Measurements from ENCODE around the gene OTULINL.
A peak's percentile ranks its signal among the peaks of the same experiment; 100 is the strongest.

The OTULINL gene

DNA sequence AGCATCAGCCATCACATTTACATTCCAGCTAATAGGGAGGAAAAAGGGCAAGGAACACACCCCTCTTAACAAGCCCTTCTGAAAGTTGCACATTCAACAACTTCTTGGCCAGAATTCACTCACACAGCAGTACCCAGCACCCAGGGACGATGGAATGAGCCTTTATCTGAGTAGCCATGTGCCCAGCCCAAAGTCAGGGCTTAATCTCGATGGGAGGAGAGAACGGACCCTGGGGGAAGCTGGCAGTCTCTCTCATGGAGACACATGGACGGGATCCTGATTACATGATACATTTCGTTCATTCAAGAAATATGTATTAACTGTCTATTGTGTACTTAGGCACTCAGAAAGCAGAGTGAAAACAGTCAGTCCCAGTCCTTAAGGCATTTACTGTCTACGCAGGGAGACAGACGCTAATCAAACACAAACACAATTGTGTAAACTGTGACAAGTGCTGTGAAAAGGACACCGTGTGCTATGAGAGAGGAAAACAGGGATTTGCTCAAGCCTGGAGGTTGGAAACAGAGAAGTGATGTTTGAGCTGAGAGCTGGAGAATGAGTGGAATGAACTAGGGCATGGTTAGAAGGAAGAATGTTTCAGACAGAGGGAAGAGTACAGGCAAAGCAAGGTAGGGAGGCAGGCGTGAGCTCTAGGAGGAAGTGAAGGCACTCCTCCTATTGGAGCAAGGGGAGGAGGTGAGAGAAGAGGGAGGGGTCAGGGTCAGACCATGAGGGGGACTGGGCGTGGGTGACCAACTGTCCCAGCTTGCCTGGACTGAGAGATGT, 7.4 kb downstream of the OTULINL start:
- Histone ChIP-seq H3K27me3 (ENCODE audit: insufficient read depth, low read length) (no peaks in the 10 kb centered on the region), H3K14ac (ENCODE audit: low read length) (no peak overlapping the region), H3K18ac (ENCODE audit: low read length) (no peak overlapping the region), H3K9me3 (ENCODE audit: insufficient read depth, low read depth, low read length) (no peaks in the 10 kb centered on the region), H2AFZ (ENCODE audit: insufficient read depth, low read length, poor library complexity) (no peak overlapping the region), H4K91ac (ENCODE audit: low read depth, low read length) (no peak overlapping the region), H4K12ac (ENCODE audit: low read depth, low read length) (no peak overlapping the region), H3K36me3 (ENCODE audit: control insufficient read depth in 1 of 2, insufficient read depth in 2 of 2, low read length in 2 of 2) (no peaks in the 10 kb centered on the region), H3K79me2 (ENCODE audit: control insufficient read depth, insufficient read depth, low read length, poor library complexity) (no peaks in the 10 kb centered on the region), H3K4me3 (ENCODE audit: low read depth, low read length) (no peak overlapping the region), H2BK5ac (ENCODE audit: low read depth, low read length, poor library complexity) (no peak overlapping the region), H3K4me1 (ENCODE audit: control insufficient read depth in 1 of 2, insufficient read depth in 2 of 2, low read length in 2 of 2) (peaks cover 3 to 8% of the 10 kb centered on the region in 2 experiments), H3K4me2 (ENCODE audit: low read length) (no peak overlapping the region), H2BK12ac (ENCODE audit: low read length) (no peak overlapping the region), H3K23ac (ENCODE audit: low read length) (no peak overlapping the region), H2AK5ac (ENCODE audit: low read length) (no peak overlapping the region), H3K4ac (ENCODE audit: low read depth, low read length) (no peak overlapping the region), H3K79me1 (ENCODE audit: low read length) (no peaks in the 10 kb centered on the region), H3K9ac (ENCODE audit: low read length) (no peak overlapping the region), H2BK120ac (ENCODE audit: insufficient read depth, low read length, poor library complexity) (no peak overlapping the region), H3K27ac (ENCODE audit: low read depth, low read length) (no peak overlapping the region), H4K8ac (ENCODE audit: low read depth, low read length) (no peak overlapping the region)
- peak in 1 of 2 donors; percentile 38 for DNase-seq
- WGBS (ENCODE audit: extremely low coverage, insufficient coverage, insufficient read length), result no CpG with 5 or more reads among the region's 10 CpGs

GRCh38 chr5:14590949-14591348, 9.4 kb downstream of the OTULINL start:
- H4K12ac ChIP-seq (ENCODE audit: low read depth, low read length), result no peak overlapping the region
- no peak overlapping the region for H4K91ac ChIP-seq (ENCODE audit: low read depth, low read length)
- H2BK120ac ChIP-seq (ENCODE audit: insufficient read depth, low read length, poor library complexity), result no peak overlapping the region
- no peak overlapping the region for H2BK5ac ChIP-seq (ENCODE audit: low read depth, low read length, poor library complexity)
- H3K36me3 ChIP-seq (ENCODE audit: control insufficient read depth in 1 of 2, insufficient read depth in 2 of 2, low read length in 2 of 2), result no peaks in the 10 kb centered on the region
- H3K79me2 ChIP-seq (ENCODE audit: control insufficient read depth, insufficient read depth, low read length, poor library complexity), result no peaks in the 10 kb centered on the region
- DNase-seq, result no peak
- no CpG with 5 or more reads among the region's 2 CpGs for WGBS (ENCODE audit: extremely low coverage, insufficient coverage, insufficient read length)
- H2AK5ac ChIP-seq (ENCODE audit: low read length), result no peak overlapping the region
- H3K4me3 ChIP-seq (ENCODE audit: low read depth, low read length), result no peak overlapping the region
- no peak overlapping the region for H3K23ac ChIP-seq (ENCODE audit: low read length)
- no peak overlapping the region for H4K8ac ChIP-seq (ENCODE audit: low read depth, low read length)
- no peak overlapping the region for H2AFZ ChIP-seq (ENCODE audit: insufficient read depth, low read length, poor library complexity)
- H3K79me1 ChIP-seq (ENCODE audit: low read length), result peaks cover 2% of the 10 kb centered on the region
- no peak overlapping the region for H3K14ac ChIP-seq (ENCODE audit: low read length)
- H3K9ac ChIP-seq (ENCODE audit: low read length), result no peak overlapping the region
- no peak overlapping the region for H3K4ac ChIP-seq (ENCODE audit: low read depth, low read length)
- no peak overlapping the region for H3K27ac ChIP-seq (ENCODE audit: low read depth, low read length)
- H3K18ac ChIP-seq (ENCODE audit: low read length), result no peak overlapping the region
- H2BK12ac ChIP-seq (ENCODE audit: low read length), result no peak overlapping the region
- H3K4me1 ChIP-seq (ENCODE audit: control insufficient read depth in 1 of 2, insufficient read depth in 2 of 2, low read length in 2 of 2), result peaks cover 8 to 10% of the 10 kb centered on the region in 2 experiments
- no peaks in the 10 kb centered on the region for H3K9me3 ChIP-seq (ENCODE audit: insufficient read depth, low read depth, low read length)
- H3K4me2 ChIP-seq (ENCODE audit: low read length), result no peak overlapping the region
- no peaks in the 10 kb centered on the region for H3K27me3 ChIP-seq (ENCODE audit: insufficient read depth, low read length)

DNA sequence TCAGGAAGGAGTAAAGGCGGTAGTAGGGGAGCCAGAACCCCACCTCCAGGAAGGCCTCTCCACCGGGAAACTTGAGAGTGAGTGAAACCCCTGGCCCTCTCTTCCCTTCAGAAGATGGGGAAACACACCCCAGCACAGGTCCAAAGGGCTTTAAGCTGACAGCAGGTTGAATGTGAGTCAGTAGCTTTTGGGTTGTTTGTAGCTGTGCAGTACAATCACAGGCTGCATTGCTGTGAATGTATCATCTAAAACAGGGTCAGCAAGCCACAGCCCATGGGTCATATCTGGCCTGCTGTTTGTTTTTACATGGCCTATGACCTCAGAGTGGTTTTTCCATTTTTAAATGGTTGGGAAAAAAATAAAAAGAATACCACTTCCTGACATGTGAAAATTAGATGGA, 10.0 kb downstream of the OTULINL start:
- Histone ChIP-seq H2AFZ (ENCODE audit: insufficient read depth, low read length, poor library complexity) (no peak overlapping the region), H2BK12ac (ENCODE audit: low read length) (no peak overlapping the region), H3K9ac (ENCODE audit: low read length) (no peak overlapping the region), H3K18ac (ENCODE audit: low read length) (no peak overlapping the region), H2BK5ac (ENCODE audit: low read depth, low read length, poor library complexity) (no peak overlapping the region), H3K4me2 (ENCODE audit: low read length) (no peak overlapping the region), H2BK120ac (ENCODE audit: insufficient read depth, low read length, poor library complexity) (no peak overlapping the region), H3K79me1 (ENCODE audit: low read length) (peaks cover 2% of the 10 kb centered on the region), H3K9me3 (ENCODE audit: insufficient read depth, low read depth, low read length) (no peaks in the 10 kb centered on the region), H3K23ac (ENCODE audit: low read length) (no peak overlapping the region), H4K91ac (ENCODE audit: low read depth, low read length) (no peak overlapping the region), H2AK5ac (ENCODE audit: low read length) (no peak overlapping the region), H4K8ac (ENCODE audit: low read depth, low read length) (no peak overlapping the region), H4K12ac (ENCODE audit: low read depth, low read length) (no peak overlapping the region), H3K27me3 (ENCODE audit: insufficient read depth, low read length) (no peaks in the 10 kb centered on the region), H3K36me3 (ENCODE audit: control insufficient read depth in 1 of 2, insufficient read depth in 2 of 2, low read length in 2 of 2) (no peaks in the 10 kb centered on the region), H3K27ac (ENCODE audit: low read depth, low read length) (no peak overlapping the region), H3K14ac (ENCODE audit: low read length) (no peak overlapping the region), H3K4me1 (ENCODE audit: control insufficient read depth in 1 of 2, insufficient read depth in 2 of 2, low read length in 2 of 2) (peaks cover 8 to 10% of the 10 kb centered on the region in 2 experiments), H3K4ac (ENCODE audit: low read depth, low read length) (no peak overlapping the region), H3K4me3 (ENCODE audit: low read depth, low read length) (no peak overlapping the region), H3K79me2 (ENCODE audit: control insufficient read depth, insufficient read depth, low read length, poor library complexity) (no peaks in the 10 kb centered on the region)
- no peak for DNase-seq
- no CpG with 5 or more reads among the region's 2 CpGs for WGBS (ENCODE audit: extremely low coverage, insufficient coverage, insufficient read length)

GRCh38 chr5:14593326-14594021, 11.9 kb downstream of the OTULINL start:
- Histone ChIP-seq H3K9ac (ENCODE audit: low read length) (no peak overlapping the region), H4K12ac (ENCODE audit: low read depth, low read length) (no peak overlapping the region), H2AFZ (ENCODE audit: insufficient read depth, low read length, poor library complexity) (no peak overlapping the region), H2BK120ac (ENCODE audit: insufficient read depth, low read length, poor library complexity) (no peak overlapping the region), H3K4ac (ENCODE audit: low read depth, low read length) (no peak overlapping the region), H3K36me3 (ENCODE audit: control insufficient read depth in 1 of 2, insufficient read depth in 2 of 2, low read length in 2 of 2) (no peaks in the 10 kb centered on the region), H3K9me3 (ENCODE audit: insufficient read depth, low read depth, low read length) (no peaks in the 10 kb centered on the region), H2AK5ac (ENCODE audit: low read length) (no peak overlapping the region), H3K27me3 (ENCODE audit: insufficient read depth, low read length) (no peaks in the 10 kb centered on the region), H3K79me1 (ENCODE audit: low read length) (peaks cover 2% of the 10 kb centered on the region), H3K79me2 (ENCODE audit: control insufficient read depth, insufficient read depth, low read length, poor library complexity) (no peaks in the 10 kb centered on the region), H2BK12ac (ENCODE audit: low read length) (no peak overlapping the region), H3K4me1 (ENCODE audit: control insufficient read depth in 1 of 2, insufficient read depth in 2 of 2, low read length in 2 of 2) (peaks cover 8 to 10% of the 10 kb centered on the region in 2 experiments), H4K8ac (ENCODE audit: low read depth, low read length) (no peak overlapping the region), H2BK5ac (ENCODE audit: low read depth, low read length, poor library complexity) (no peak overlapping the region), H3K4me2 (ENCODE audit: low read length) (no peak overlapping the region), H4K91ac (ENCODE audit: low read depth, low read length) (no peak overlapping the region), H3K14ac (ENCODE audit: low read length) (no peak overlapping the region), H3K4me3 (ENCODE audit: low read depth, low read length) (no peak overlapping the region), H3K27ac (ENCODE audit: low read depth, low read length) (no peak overlapping the region), H3K23ac (ENCODE audit: low read length) (no peak overlapping the region), H3K18ac (ENCODE audit: low read length) (no peak overlapping the region)
- WGBS (ENCODE audit: extremely low coverage, insufficient coverage, insufficient read length), result no CpG with 5 or more reads among the region's 4 CpGs
- peak in 1 of 2 donors; percentile 62 for DNase-seq

Data from trophoblast cell (in vitro differentiated cells and primary cell).